ENCODE results near the gene TOGARAM2. TPM values are rescaled to one million over a fixed set of nuclear protein-coding genes. Genes with fewer than 3 reads are reported as not detected.

Gene TOGARAM2
- total and polyA plus RNA-seq, 8 donors = 0.43 to 3.5 (median 0.89) TPM; not detected in 1

GRCh38 chr2:29016504-29016903 is 35.4 kb downstream of the TOGARAM2 start:
- 58 to 66% (median 63%) methylated on average over 5 of the region's 5 CpGs for WGBS, 5 donors
- Histone ChIP-seq H3K36me3 (no peaks in the 10 kb centered on the region), H3K9me3 (no peaks in the 10 kb centered on the region), H3K4me1 (peaks cover 15 to 57% (median 16%) of the 10 kb centered on the region in 4 donors), H3K27ac (peak overlapping the region in 4 of 5 donors; percentile 50 to 67 (median 54)), H3K27me3 (no peaks in the 10 kb centered on the region), H3K4me3 (no peak overlapping the region)
- intact Hi-C loops (cut with DNase I; ENCODE audit: low total_unique reads) = no loop called here
- TF ChIP-seq CTCF (IDR thresholded peaks at IDR 0.05) = no peak
- TF ChIP-seq POLR2AphosphoS5 (IDR thresholded peaks at IDR 0.05) = no peak
- no peak for TF ChIP-seq POLR2A (IDR thresholded peaks at IDR 0.05)
- no peak for TF ChIP-seq EP300 (IDR thresholded peaks at IDR 0.05)
- DNase-seq = no peak

GRCh38 chr2:29017716-29018435 is 36.8 kb downstream of the TOGARAM2 start:
- DNase-seq = no peak
- H3K4me3 ChIP-seq = no peak overlapping the region
- TF ChIP-seq POLR2A (IDR thresholded peaks at IDR 0.05) (no peak), EP300 (IDR thresholded peaks at IDR 0.05) (no peak), POLR2AphosphoS5 (IDR thresholded peaks at IDR 0.05) (no peak), CTCF (IDR thresholded peaks at IDR 0.05) (no peak)
- intact Hi-C loops (cut with DNase I; ENCODE audit: low total_unique reads) = no loop called here
- H3K27me3 ChIP-seq = no peaks in the 10 kb centered on the region
- peaks cover 1 to 44% (median 2%) of the 10 kb centered on the region in 4 donors for H3K4me1 ChIP-seq
- no peaks in the 10 kb centered on the region for H3K9me3 ChIP-seq
- 82 to 90% (median 87%) methylated on average over 5 to 19 of the region's 19 CpGs for WGBS, 5 donors
- no peaks in the 10 kb centered on the region for H3K36me3 ChIP-seq
- no peak overlapping the region for H3K27ac ChIP-seq

- WGBS, 5 donors = 81 to 89% (median 85%) methylated on average over 6 to 11 of the region's 11 CpGs
- no peak for DNase-seq
- TF ChIP-seq CTCF (IDR thresholded peaks at IDR 0.05) (no peak), POLR2A (IDR thresholded peaks at IDR 0.05) (no peak), POLR2AphosphoS5 (IDR thresholded peaks at IDR 0.05) (no peak), EP300 (IDR thresholded peaks at IDR 0.05) (no peak)
- no peaks in the 10 kb centered on the region for H3K27me3 ChIP-seq
- no peak overlapping the region for H3K4me3 ChIP-seq
- no peaks in the 10 kb centered on the region for H3K36me3 ChIP-seq
- H3K4me1 ChIP-seq = peaks cover 0 to 3% (median 0%) of the 10 kb centered on the region in 4 donors
- no peak overlapping the region for H3K27ac ChIP-seq
- intact Hi-C loops (cut with DNase I; ENCODE audit: low total_unique reads) = no loop called here
- no peaks in the 10 kb centered on the region for H3K9me3 ChIP-seq
Observed at GRCh38 chr2:29021886-29022285, 40.8 kb downstream of the TOGARAM2 start.

- intact Hi-C loops (cut with DNase I; ENCODE audit: low total_unique reads) = no loop called here
- 40 to 84% (median 75%) methylated on average over 1 to 6 of the region's 6 CpGs for WGBS, 5 donors
- H3K9me3 ChIP-seq = no peaks in the 10 kb centered on the region
Observed at GRCh38 chr2:29022679-29023078, 41.6 kb downstream of the TOGARAM2 start.

GRCh38 chr2:29023188-29023587 is 42.1 kb downstream of the TOGARAM2 start:
- no peaks in the 10 kb centered on the region for H3K27me3 ChIP-seq
- WGBS, 5 donors = 91 to 98% (median 94%) methylated on average over 3 to 4 of the region's 4 CpGs
- intact Hi-C loops (cut with DNase I; ENCODE audit: low total_unique reads) = no loop called here
- no peaks in the 10 kb centered on the region for H3K4me1 ChIP-seq
- no peak for TF ChIP-seq CTCF (IDR thresholded peaks at IDR 0.05)
- no peak for TF ChIP-seq EP300 (IDR thresholded peaks at IDR 0.05)
- TF ChIP-seq POLR2AphosphoS5 (IDR thresholded peaks at IDR 0.05) = no peak
- TF ChIP-seq POLR2A (IDR thresholded peaks at IDR 0.05) = no peak
- H3K36me3 ChIP-seq = no peaks in the 10 kb centered on the region
- no peak for DNase-seq
- no peaks in the 10 kb centered on the region for H3K9me3 ChIP-seq
- no peak overlapping the region for H3K4me3 ChIP-seq
- no peak overlapping the region for H3K27ac ChIP-seq

More at GRCh38 chr2:29022679-29023078, 41.6 kb downstream of the TOGARAM2 start:
- no peak overlapping the region for H3K27ac ChIP-seq
- H3K27me3 ChIP-seq = no peaks in the 10 kb centered on the region
- H3K36me3 ChIP-seq = no peaks in the 10 kb centered on the region
- H3K4me1 ChIP-seq = no peaks in the 10 kb centered on the region
- H3K4me3 ChIP-seq = no peak overlapping the region
- TF ChIP-seq EP300 (IDR thresholded peaks at IDR 0.05) (no peak), POLR2AphosphoS5 (IDR thresholded peaks at IDR 0.05) (no peak)
- DNase-seq = no peak
